ENCODE results near the gene PIK3C2G. TPM values are rescaled to one million over a fixed set of nuclear protein-coding genes. Genes with fewer than 3 reads are reported as not detected.

The PIK3C2G gene
- polyA plus RNA-seq, 2 of the 4 experiments (the other 2 are of a cell fraction), result 0.01 TPM; not detected in 1

- no peak overlapping the region for H3K4me3 ChIP-seq
- H3K4me2 ChIP-seq, result no peak overlapping the region
- H3K27ac ChIP-seq, result no peak overlapping the region
- H3K9me3 ChIP-seq, result no peaks in the 10 kb centered on the region
- ATAC-seq, result no peak
- ChIA-PET CTCF (no interaction called here), POLR2A (no interaction called here)
- no peaks in the 10 kb centered on the region for H3K4me1 ChIP-seq
- TF ChIP-seq FOSL2 (IDR thresholded peaks at IDR 0.05), result no peak
- TF ChIP-seq FOSL2 (CRISPR knock-in tag; IDR thresholded peaks at IDR 0.05), result no peak
- no peak for TF ChIP-seq ZSCAN20 (CRISPR knock-in tag; IDR thresholded peaks at IDR 0.05)
- no peak for TF ChIP-seq NFE2L2 (conservative IDR thresholded peaks at IDR 0.05; ENCODE audit: low read length)
- TF ChIP-seq BHLHE40 (IDR thresholded peaks at IDR 0.05; ENCODE audit: low read depth, low read length), result no peak
- TF ChIP-seq NPAS2 (CRISPR knock-in tag; IDR thresholded peaks at IDR 0.05; ENCODE audit: borderline replicate concordance), result no peak
- no peak for TF ChIP-seq MAFK (IDR thresholded peaks at IDR 0.05; ENCODE audit: partially characterized antibody)
- TF ChIP-seq RARB (CRISPR knock-in tag; IDR thresholded peaks at IDR 0.05), result no peak
- no peak for TF ChIP-seq MAZ (IDR thresholded peaks at IDR 0.05; ENCODE audit: borderline replicate concordance, low read depth, low read length)
- TF ChIP-seq PBX3 (IDR thresholded peaks at IDR 0.05), result no peak
- no peak for TF ChIP-seq E2F6 (IDR thresholded peaks at IDR 0.05; ENCODE audit: borderline replicate concordance, low read depth)
- no peak for TF ChIP-seq KDM1A (IDR thresholded peaks at IDR 0.05; ENCODE audit: low read depth)
- no peak for TF ChIP-seq POLR2AphosphoS2 (conservative IDR thresholded peaks at IDR 0.05; ENCODE audit: low read length)
- TF ChIP-seq RAD21 (conservative IDR thresholded peaks at IDR 0.05 in 1 of 2, IDR thresholded peaks at IDR 0.05 in 1 of 2), result no peak
- no peak for TF ChIP-seq CBX8 (IDR thresholded peaks at IDR 0.05)
- TF ChIP-seq RNF2 (IDR thresholded peaks at IDR 0.05; ENCODE audit: borderline replicate concordance, low read depth), result no peak
- no peak for TF ChIP-seq GATA3 (IDR thresholded peaks at IDR 0.05; ENCODE audit: borderline replicate concordance)
- FAIRE-seq, result no peak
- no peak for DNase-seq (ENCODE audit: low read depth in 1 of 2, low spot score in 1 of 2)
These were observed 170.5 kb downstream of the PIK3C2G start for GRCh38 chr12:18431771-18432170.

- Histone ChIP-seq H3K9me3 (no peaks in the 10 kb centered on the region), H3K4me2 (no peak overlapping the region), H3K27ac (no peak overlapping the region), H3K4me1 (no peaks in the 10 kb centered on the region), H3K4me3 (no peak overlapping the region)
- no peak for ATAC-seq
- DNase-seq (ENCODE audit: low read depth in 1 of 2, low spot score in 1 of 2), result no peak
- no peak for TF ChIP-seq PBX3 (IDR thresholded peaks at IDR 0.05)
- TF ChIP-seq FOSL2 (IDR thresholded peaks at IDR 0.05), result no peak
- TF ChIP-seq FOSL2 (CRISPR knock-in tag; IDR thresholded peaks at IDR 0.05), result no peak
- TF ChIP-seq HES2 (IDR thresholded peaks at IDR 0.05), result no peak
- no peak for TF ChIP-seq HEYL (CRISPR knock-in tag; IDR thresholded peaks at IDR 0.05)
- TF ChIP-seq CBX8 (IDR thresholded peaks at IDR 0.05), result no peak
- no peak for TF ChIP-seq ZNF302 (CRISPR knock-in tag; IDR thresholded peaks at IDR 0.05)
- no peak for TF ChIP-seq PHF8 (IDR thresholded peaks at IDR 0.05; ENCODE audit: borderline replicate concordance, low read depth)
- TF ChIP-seq HMGXB4 (CRISPR knock-in tag; IDR thresholded peaks at IDR 0.05; ENCODE audit: borderline replicate concordance), result no peak
- TF ChIP-seq NR3C1 (IDR thresholded peaks at IDR 0.05), result no peak
- TF ChIP-seq CEBPB (IDR thresholded peaks at IDR 0.05), result no peak
- TF ChIP-seq E2F6 (IDR thresholded peaks at IDR 0.05; ENCODE audit: borderline replicate concordance, low read depth), result no peak
- TF ChIP-seq BCL3 (IDR thresholded peaks at IDR 0.05), result no peak
- no peak for TF ChIP-seq TP53 (CRISPR knock-in tag; IDR thresholded peaks at IDR 0.05)
- no peak for TF ChIP-seq NPAS2 (CRISPR knock-in tag; IDR thresholded peaks at IDR 0.05; ENCODE audit: borderline replicate concordance)
- TF ChIP-seq FOXS1 (CRISPR knock-in tag; IDR thresholded peaks at IDR 0.05), result no peak
- TF ChIP-seq CHD4 (IDR thresholded peaks at IDR 0.05; ENCODE audit: borderline replicate concordance), result no peak
- TF ChIP-seq POLR2AphosphoS2 (conservative IDR thresholded peaks at IDR 0.05; ENCODE audit: low read length), result no peak
- no peak for TF ChIP-seq HOXB13 (CRISPR knock-in tag; IDR thresholded peaks at IDR 0.05; ENCODE audit: low read depth)
- TF ChIP-seq KDM1A (IDR thresholded peaks at IDR 0.05; ENCODE audit: low read depth), result no peak
- no peak for TF ChIP-seq RFX5 (IDR thresholded peaks at IDR 0.05)
- ChIA-PET POLR2A (no interaction called here), CTCF (no interaction called here)
- no peak for FAIRE-seq
These were observed 170.9 kb downstream of the PIK3C2G start for GRCh38 chr12:18432206-18432605.
